ENCODE data around the gene ZNF91.
"Not testable (repeated sequence)": the region's sequence is repeated elsewhere in the genome, so short reads cannot be mapped to it uniquely, and the experiment has no call there.

The ZNF91 gene

GRCh38 chr19:23346696-23347095, 48.6 kb downstream of the ZNF91 start:
- TF ChIP-seq CTCF (IDR thresholded peaks at IDR 0.05) (no peak), ZFX (IDR thresholded peaks at IDR 0.05; ENCODE audit: borderline replicate concordance) (no peak)
- H3K27ac ChIP-seq: no peak overlapping the region

- no peak overlapping the region for H3K27ac ChIP-seq
- TF ChIP-seq ZFX (IDR thresholded peaks at IDR 0.05; ENCODE audit: borderline replicate concordance) (no peak), CTCF (IDR thresholded peaks at IDR 0.05) (peak; percentile 19; the same call in 1 of the 2 replicates)
Observed at GRCh38 chr19:23345838-23346237, 49.4 kb downstream of the ZNF91 start.

- TF ChIP-seq CTCF (IDR thresholded peaks at IDR 0.05): no peak
- no peak for TF ChIP-seq ZFX (IDR thresholded peaks at IDR 0.05; ENCODE audit: borderline replicate concordance)
- H3K27ac ChIP-seq: no peak overlapping the region
Observed at GRCh38 chr19:23343434-23344010, 51.7 kb downstream of the ZNF91 start.

GRCh38 chr19:23328211-23328610, 67.1 kb downstream of the ZNF91 start:
- no peak for TF ChIP-seq ZFX (IDR thresholded peaks at IDR 0.05; ENCODE audit: borderline replicate concordance)
- TF ChIP-seq CTCF (IDR thresholded peaks at IDR 0.05): no peak
- H3K27ac ChIP-seq: no peak overlapping the region

- no peak overlapping the region for H3K27ac ChIP-seq
- no peak for TF ChIP-seq CTCF (IDR thresholded peaks at IDR 0.05)
- no peak for TF ChIP-seq ZFX (IDR thresholded peaks at IDR 0.05; ENCODE audit: borderline replicate concordance)
Observed at GRCh38 chr19:23321953-23322549, 73.2 kb downstream of the ZNF91 start.

GRCh38 chr19:23321403-23321802, 73.9 kb downstream of the ZNF91 start:
- not testable (repeated sequence) for H3K27ac ChIP-seq

- not testable (repeated sequence) for H3K27ac ChIP-seq
Observed at GRCh38 chr19:23319571-23319970, 75.7 kb downstream of the ZNF91 start.

GRCh38 chr19:23318941-23319340, 76.3 kb downstream of the ZNF91 start:
- H3K27ac ChIP-seq: not testable (repeated sequence)

GRCh38 chr19:23318143-23318542, 77.1 kb downstream of the ZNF91 start:
- H3K27ac ChIP-seq: no peak overlapping the region
- TF ChIP-seq ZFX (IDR thresholded peaks at IDR 0.05; ENCODE audit: borderline replicate concordance) (no peak), CTCF (IDR thresholded peaks at IDR 0.05) (no peak)

All from 22Rv1 (cell line).